Measurements from ENCODE around the gene FKBP1A. TPM values are rescaled to one million over a fixed set of nuclear protein-coding genes. Genes with fewer than 3 reads are reported as not detected.

Gene FKBP1A
- total RNA-seq, 1 donor from 2014 or later: 128 TPM

DNA sequence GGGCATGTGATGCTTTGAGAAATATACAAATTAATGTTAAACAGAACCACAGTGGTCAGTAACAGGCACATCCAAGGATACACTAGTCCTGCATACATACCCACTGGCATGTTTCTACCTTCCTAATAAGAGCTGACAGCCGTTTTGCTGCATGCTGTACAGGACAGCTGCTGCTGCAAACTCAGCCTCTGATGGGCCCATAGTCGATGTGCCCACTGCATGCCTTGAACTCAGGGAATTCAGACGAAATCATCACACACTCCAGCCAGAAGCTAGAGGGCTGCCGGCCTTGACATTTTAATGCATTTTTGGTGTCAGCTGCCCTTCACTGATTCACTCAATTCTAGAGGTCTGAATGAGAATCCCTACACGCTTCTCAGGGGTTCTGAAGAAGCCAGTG is 29.3 kb downstream of the FKBP1A start:
- H3K4me3 Mint-ChIP-seq: no peak overlapping the region
- peaks cover 74% of the 10 kb centered on the region for H3K36me3 Mint-ChIP-seq (ENCODE audit: low read depth)
- H3K9me3 Mint-ChIP-seq: no peaks in the 10 kb centered on the region
- peaks cover 19% of the 10 kb centered on the region for H3K4me1 Mint-ChIP-seq
- TF ChIP-seq CTCF (IDR thresholded peaks at IDR 0.05): no peak
- H3K27ac Mint-ChIP-seq: no peak overlapping the region
- intact Hi-C loops (cut with micrococcal nuclease): no loop called here
- ChIA-PET POLR2A (interaction anchor here (1.4 kb wide), 1 partner anchor 38 kb away, joined by 3 read pairs; no protein-coding TSS in a partner anchor), CTCF (no interaction called here)
- DNase-seq: no peak
- H3K27me3 Mint-ChIP-seq: no peaks in the 10 kb centered on the region
- ATAC-seq (ENCODE audit: low read depth): no peak

DNA sequence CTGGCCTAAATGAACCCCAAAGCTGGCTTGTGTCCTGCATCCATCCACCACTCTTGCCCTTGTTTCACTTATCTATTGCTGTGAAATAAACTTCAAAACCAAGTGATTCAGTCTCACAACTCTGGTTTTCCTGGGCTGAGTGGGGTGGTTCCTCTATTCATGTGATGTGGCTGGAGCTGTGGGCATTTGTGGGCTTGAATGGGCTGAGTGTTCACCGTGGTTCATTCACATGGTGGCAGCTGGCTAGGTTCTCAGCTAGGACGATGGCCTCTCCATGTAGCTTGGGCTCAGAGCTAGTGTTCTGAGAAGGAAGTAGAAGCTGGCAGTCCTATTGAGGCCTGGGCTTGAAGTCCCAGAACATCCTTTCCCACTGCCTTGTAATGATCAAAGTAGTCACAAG is 30.4 kb downstream of the FKBP1A start:
- H3K27me3 Mint-ChIP-seq: no peaks in the 10 kb centered on the region
- peaks cover 21% of the 10 kb centered on the region for H3K4me1 Mint-ChIP-seq
- no peak overlapping the region for H3K27ac Mint-ChIP-seq
- DNase-seq (no peak), ATAC-seq (ENCODE audit: low read depth) (no peak)
- no peaks in the 10 kb centered on the region for H3K9me3 Mint-ChIP-seq
- ChIA-PET POLR2A (interaction anchor here (1.4 kb wide), 1 partner anchor 37 kb away, joined by 3 read pairs; no protein-coding TSS in a partner anchor), CTCF (no interaction called here)
- intact Hi-C loops (cut with micrococcal nuclease): no loop called here
- no peak overlapping the region for H3K4me3 Mint-ChIP-seq
- peaks cover 71% of the 10 kb centered on the region for H3K36me3 Mint-ChIP-seq (ENCODE audit: low read depth)
- TF ChIP-seq CTCF (IDR thresholded peaks at IDR 0.05): no peak

DNA sequence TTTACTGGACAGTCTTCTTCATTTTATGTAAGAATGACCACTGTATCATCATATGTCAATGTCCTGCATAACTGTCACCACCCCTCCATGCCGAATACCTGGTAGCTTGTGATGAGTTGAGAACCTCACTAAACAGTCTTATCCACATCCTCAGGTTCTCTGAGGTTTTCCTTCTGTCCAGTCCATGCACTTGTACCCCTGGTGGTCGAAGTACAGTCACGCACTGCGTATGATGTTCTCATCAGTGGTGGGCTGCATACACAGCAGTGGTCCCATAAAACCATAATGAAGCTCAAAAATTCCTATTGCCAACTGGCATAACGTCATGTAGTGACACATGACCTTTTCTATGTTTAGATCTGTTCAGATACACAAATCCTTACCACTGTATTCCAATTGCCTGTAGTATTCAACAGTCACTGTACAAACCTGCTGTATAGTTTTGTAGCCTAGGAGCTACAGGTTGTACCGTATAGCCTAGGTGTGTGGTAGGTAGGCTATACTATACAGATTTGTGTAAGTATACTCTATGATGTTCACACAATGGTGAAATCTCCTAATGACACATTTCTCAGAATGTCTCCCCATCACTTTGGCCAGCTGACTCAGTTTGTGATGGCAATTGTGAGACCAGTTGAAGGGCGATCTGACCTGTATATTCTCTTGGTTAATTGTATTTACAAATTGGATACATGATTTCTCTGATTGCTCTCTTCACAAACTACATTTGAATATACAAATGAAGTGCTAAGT is 32.6 kb downstream of the FKBP1A start:
- POLR2A ChIA-PET: no interaction called here
- intact Hi-C loops (cut with micrococcal nuclease): no loop called here
- no peak for ATAC-seq (ENCODE audit: low read depth)
- H3K4me1 Mint-ChIP-seq: peaks cover 21% of the 10 kb centered on the region
- H3K27me3 Mint-ChIP-seq: no peaks in the 10 kb centered on the region
- no peak overlapping the region for H3K4me3 Mint-ChIP-seq
- no peak for DNase-seq
- no peaks in the 10 kb centered on the region for H3K9me3 Mint-ChIP-seq
- CTCF ChIA-PET: no interaction called here
- H3K36me3 Mint-ChIP-seq (ENCODE audit: low read depth): peaks cover 68% of the 10 kb centered on the region
- TF ChIP-seq CTCF (IDR thresholded peaks at IDR 0.05): no peak
- H3K27ac Mint-ChIP-seq: no peak overlapping the region

DNA sequence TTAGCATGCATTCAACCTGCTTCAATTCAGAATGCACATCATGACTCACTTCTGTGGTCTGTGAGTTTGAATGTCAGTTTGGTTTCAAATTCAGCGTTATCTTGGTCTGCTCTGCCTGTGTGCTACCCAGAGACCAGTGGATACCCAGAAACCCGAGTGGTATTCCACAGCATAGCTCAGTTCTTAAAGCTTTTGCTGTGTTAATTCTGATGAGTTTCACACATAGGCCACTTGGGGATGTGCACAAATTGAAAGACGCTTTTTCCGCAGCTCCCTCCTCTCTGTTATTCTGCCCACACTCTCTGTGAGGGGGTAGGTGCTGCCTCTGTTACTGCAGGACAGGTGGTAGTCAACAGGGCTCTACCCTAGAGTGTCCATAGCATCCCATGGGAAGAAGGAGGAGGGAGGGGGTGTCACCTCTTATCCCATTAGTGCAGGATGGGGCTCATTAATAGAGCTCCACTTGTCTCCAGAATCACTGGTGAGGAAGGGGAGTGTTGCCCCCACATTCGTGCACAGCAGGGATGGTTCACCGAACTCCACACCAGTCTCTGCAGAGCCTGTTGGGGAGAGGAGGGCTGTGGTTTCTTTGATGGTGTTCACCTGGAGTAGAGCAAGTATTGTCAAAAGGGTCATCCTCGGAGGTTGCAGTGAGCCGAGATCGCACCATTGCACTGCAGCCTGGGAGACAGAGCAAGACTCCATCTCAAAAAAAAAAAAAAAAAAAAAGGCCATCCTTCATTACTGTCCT is 34.8 kb downstream of the FKBP1A start:
- H3K27me3 Mint-ChIP-seq: no peaks in the 10 kb centered on the region
- no peak for ATAC-seq (ENCODE audit: low read depth)
- DNase-seq: no peak
- intact Hi-C loops (cut with micrococcal nuclease): no loop called here
- peaks cover 75% of the 10 kb centered on the region for H3K36me3 Mint-ChIP-seq (ENCODE audit: low read depth)
- TF ChIP-seq CTCF (IDR thresholded peaks at IDR 0.05): no peak
- peaks cover 5% of the 10 kb centered on the region for H3K9me3 Mint-ChIP-seq
- H3K4me3 Mint-ChIP-seq: no peak overlapping the region
- H3K4me1 Mint-ChIP-seq: peaks cover 7% of the 10 kb centered on the region
- ChIA-PET POLR2A (no interaction called here), CTCF (no interaction called here)
- H3K27ac Mint-ChIP-seq: no peak overlapping the region

- ChIA-PET POLR2A (interaction anchor here (0.5 kb wide), 1 partner anchor 176 kb away, joined by 3 read pairs; no protein-coding TSS in a partner anchor), CTCF (no interaction called here)
- intact Hi-C loops (cut with micrococcal nuclease): loop anchor here (2.0 kb wide), 1 partner anchor 15 kb away; no protein-coding TSS in a partner anchor
- Mint-ChIP-seq H3K9me3 (peaks cover 5% of the 10 kb centered on the region), H3K27ac (no peak overlapping the region), H3K36me3 (ENCODE audit: low read depth) (peaks cover 66% of the 10 kb centered on the region), H3K4me1 (peaks cover 4% of the 10 kb centered on the region), H3K27me3 (no peaks in the 10 kb centered on the region), H3K4me3 (no peak overlapping the region)
- no peak for ATAC-seq (ENCODE audit: low read depth)
- no peak for DNase-seq
- TF ChIP-seq CTCF (IDR thresholded peaks at IDR 0.05): no peak
These were observed 38.9 kb downstream of the FKBP1A start for GRCh38 chr20:1353956-1354355.

Measured in activated B cell treated with CpG ODN at 0.5 μM for 24 hours (primary cell).